HEK293 (cell line): Measurements from ENCODE around the gene GHITM.

Experiments used
- CTCF ChIP-seq: fragments of 450-650 bp; formaldehyde crosslinking; IDR thresholded peaks from 2 replicates; pipeline ENCODE4 v1.5.1; 2016; ENCODE audit warnings: missing biosample characterization, missing genetic modification characterization
- PBX3 ChIP-seq: sonication (generic); formaldehyde crosslinking; IDR thresholded peaks from 2 replicates; pipeline ENCODE4 v1.8.1; 2022; ENCODE audit warnings: mild to moderate bottlenecking, moderate library complexity, missing genetic modification reagents
- TCF7L2 ChIP-seq: IDR thresholded peaks from 2 replicates; pipeline ENCODE4 v1.6.1; 2011; ENCODE audit warnings: low read depth, mild to moderate bottlenecking, inconsistent platforms, low read length, moderate library complexity, borderline replicate concordance
- ZBTB1 ChIP-seq: fragments of 450-650 bp; formaldehyde crosslinking; IDR thresholded peaks from 2 replicates; pipeline ENCODE4 v1.5.1; 2016; ENCODE audit warnings: missing biosample characterization, missing genetic modification characterization
- ZBTB21 ChIP-seq: fragments of 450-650 bp; formaldehyde crosslinking; IDR thresholded peaks from 2 replicates; pipeline ENCODE4 v1.5.1; 2017; ENCODE audit warnings: missing biosample characterization, missing genetic modification characterization
- ZNF133 ChIP-seq: fragments of 450-650 bp; formaldehyde crosslinking; IDR thresholded peaks from 2 replicates; pipeline ENCODE4 v1.5.1; 2016; ENCODE audit warnings: missing biosample characterization, missing genetic modification characterization
- ZNF184 ChIP-seq: fragments of 450-650 bp; IDR thresholded peaks from 2 replicates; pipeline ENCODE4 v1.5.1; 2018; ENCODE audit warnings: missing biosample characterization, mild to moderate bottlenecking, missing genetic modification characterization
- ZNF239 ChIP-seq: fragments of 450-650 bp; formaldehyde crosslinking; IDR thresholded peaks from 2 replicates; pipeline ENCODE4 v1.5.1; 2016; ENCODE audit warnings: missing biosample characterization, missing genetic modification characterization
- ZNF362 ChIP-seq: fragments of 450-650 bp; formaldehyde crosslinking; IDR thresholded peaks from 2 replicates; pipeline ENCODE4 v1.5.1; 2016; ENCODE audit warnings: missing biosample characterization, missing genetic modification characterization
- ZNF48 ChIP-seq: fragments of 450-650 bp; formaldehyde crosslinking; IDR thresholded peaks from 2 replicates; pipeline ENCODE4 v1.5.1; 2016; ENCODE audit warnings: missing biosample characterization, missing genetic modification characterization
- ZNF510 ChIP-seq: fragments of 450-650 bp; formaldehyde crosslinking; IDR thresholded peaks from 2 replicates; pipeline ENCODE4 v1.5.1; 2018; ENCODE audit warnings: mild to moderate bottlenecking, missing genetic modification characterization, missing biosample characterization; ENCODE audit not compliant: insufficient replicate concordance
- ZNF530 ChIP-seq: fragments of 450-650 bp; formaldehyde crosslinking; IDR thresholded peaks from 2 replicates; pipeline ENCODE4 v1.5.1; 2016; ENCODE audit warnings: low read depth, missing biosample characterization, missing genetic modification characterization
- ZNF571 ChIP-seq: fragments of 450-650 bp; formaldehyde crosslinking; IDR thresholded peaks from 2 replicates; pipeline ENCODE4 v1.5.0; 2017; ENCODE audit warnings: missing biosample characterization, missing genetic modification characterization
- ZSCAN18 ChIP-seq: fragments of 450-650 bp; formaldehyde crosslinking; IDR thresholded peaks from 2 replicates; pipeline ENCODE4 v1.5.1; 2016; ENCODE audit warnings: missing biosample characterization, missing genetic modification characterization

- TF ChIP-seq ZNF362 (no peak), ZBTB1 (tag by site-specific recombination) (no peak), ZNF184 (tag by site-specific recombination) (no peak), ZNF48 (tag by site-specific recombination) (no peak), CTCF (tag by site-specific recombination) (no peak), ZBTB21 (tag by site-specific recombination) (no peak), ZNF510 (tag by site-specific recombination) (no peak), TCF7L2 (no peak), ZSCAN18 (no peak), ZNF133 (tag by site-specific recombination) (no peak), ZNF530 (no peak), ZNF239 (tag by site-specific recombination) (no peak), PBX3 (CRISPR knock-in tag) (no peak), ZNF571 (tag by site-specific recombination) (no peak)
These were observed 51.8 kb downstream of the GHITM start for GRCh38 chr10:84191106-84191505.
